ENCODE data around the gene FPR1.

FPR1 gene

DNA sequence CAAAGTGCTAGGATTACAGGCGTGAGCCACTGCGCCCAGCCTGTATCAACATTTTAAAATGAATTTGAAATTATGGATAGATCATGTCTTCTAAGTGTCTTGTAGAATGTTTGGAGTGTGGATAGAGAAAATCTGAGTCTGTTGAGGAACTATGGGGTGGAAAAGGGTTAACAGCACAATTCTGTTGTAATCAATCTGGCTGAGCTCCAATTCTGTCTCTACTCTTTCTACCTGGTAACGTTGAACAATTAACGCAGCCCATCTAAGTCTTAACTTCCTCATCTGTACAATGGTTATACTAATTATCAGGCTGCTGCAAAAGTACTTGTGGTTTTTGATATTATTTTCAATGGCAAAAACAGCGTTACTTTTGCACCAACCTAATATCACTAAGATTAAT lies 13.4 kb upstream of the FPR1 start:
- H3K4me3 ChIP-seq (ENCODE audit: low read depth, low read length) = no peak overlapping the region
- TF ChIP-seq, protein P1, sequence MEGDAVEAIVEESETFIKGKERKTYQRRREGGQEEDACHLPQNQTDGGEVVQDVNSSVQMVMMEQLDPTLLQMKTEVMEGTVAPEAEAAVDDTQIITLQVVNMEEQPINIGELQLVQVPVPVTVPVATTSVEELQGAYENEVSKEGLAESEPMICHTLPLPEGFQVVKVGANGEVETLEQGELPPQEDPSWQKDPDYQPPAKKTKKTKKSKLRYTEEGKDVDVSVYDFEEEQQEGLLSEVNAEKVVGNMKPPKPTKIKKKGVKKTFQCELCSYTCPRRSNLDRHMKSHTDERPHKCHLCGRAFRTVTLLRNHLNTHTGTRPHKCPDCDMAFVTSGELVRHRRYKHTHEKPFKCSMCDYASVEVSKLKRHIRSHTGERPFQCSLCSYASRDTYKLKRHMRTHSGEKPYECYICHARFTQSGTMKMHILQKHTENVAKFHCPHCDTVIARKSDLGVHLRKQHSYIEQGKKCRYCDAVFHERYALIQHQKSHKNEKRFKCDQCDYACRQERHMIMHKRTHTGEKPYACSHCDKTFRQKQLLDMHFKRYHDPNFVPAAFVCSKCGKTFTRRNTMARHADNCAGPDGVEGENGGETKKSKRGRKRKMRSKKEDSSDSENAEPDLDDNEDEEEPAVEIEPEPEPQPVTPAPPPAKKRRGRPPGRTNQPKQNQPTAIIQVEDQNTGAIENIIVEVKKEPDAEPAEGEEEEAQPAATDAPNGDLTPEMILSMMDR (IDR thresholded peaks at IDR 0.05; ENCODE audit: insufficient read depth, low read depth, low read length, missing control alignments) = no peak
- no peak for DNase-seq (ENCODE audit: low read depth)

DNA sequence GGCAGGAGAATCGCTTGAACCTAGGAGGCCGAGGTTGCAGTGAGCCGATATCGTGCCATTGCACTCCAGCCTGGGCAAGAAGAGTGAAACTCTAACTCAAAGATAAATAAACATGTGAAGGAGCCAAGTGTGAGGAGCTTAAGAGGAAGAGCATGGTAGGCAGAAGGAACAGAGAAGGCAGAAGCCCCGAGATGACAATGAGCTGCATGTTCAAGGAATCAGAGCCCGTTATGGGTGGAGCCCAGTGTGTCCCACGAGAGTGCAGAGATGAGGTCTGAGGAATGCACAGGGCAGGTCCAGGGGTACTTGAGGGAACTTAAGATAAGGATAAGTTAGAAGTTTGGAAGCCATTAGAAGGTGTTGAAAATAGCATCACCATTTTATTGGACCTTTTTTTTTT lies 10.0 kb upstream of the FPR1 start:
- no peak for DNase-seq (ENCODE audit: low read depth)
- H3K4me3 ChIP-seq (ENCODE audit: low read depth, low read length) = no peak overlapping the region
- TF ChIP-seq, protein P1 (IDR thresholded peaks at IDR 0.05; ENCODE audit: insufficient read depth, low read depth, low read length, missing control alignments) = no peak

DNA sequence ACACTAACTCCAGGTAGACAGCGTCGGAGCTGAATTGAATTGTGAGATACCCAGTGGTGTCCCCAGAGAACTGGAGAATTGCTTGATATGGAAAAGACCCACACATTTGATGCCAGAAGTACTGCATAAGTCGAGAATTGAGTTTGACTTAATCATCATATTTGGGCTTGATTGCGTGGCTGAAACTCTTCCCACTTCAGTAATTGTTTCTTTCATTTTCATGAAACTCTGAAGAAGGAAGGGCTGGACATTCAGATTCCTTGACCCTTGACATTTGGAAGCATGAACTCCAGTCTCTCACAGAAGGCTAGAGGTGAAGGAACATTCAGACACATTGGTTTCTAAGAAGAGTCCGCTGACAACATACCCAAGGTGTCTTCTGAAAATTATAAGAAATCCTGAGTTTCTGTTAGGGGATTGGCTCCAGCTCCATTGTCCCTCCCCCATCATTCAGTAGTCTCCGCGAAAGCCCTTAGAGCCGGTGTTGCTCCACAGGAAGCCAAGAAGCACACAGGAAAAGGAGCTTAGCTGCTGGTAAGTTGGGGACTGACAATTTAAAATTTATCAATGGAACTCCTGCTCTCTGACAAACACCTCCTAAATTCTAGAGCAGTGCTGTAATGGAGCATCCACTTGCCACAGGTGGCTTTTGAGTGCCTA lies 9.1 kb upstream of the FPR1 start, which contains the start of gene FPR2:
Gene FPR2 (plus strand): TSS at position 484 of the 660 bp plus-strand sequence. CDS start 7,479 bp downstream, outside the sequence.
- no peak within 1 kb of the TSS for H3K4me3 ChIP-seq (ENCODE audit: low read depth, low read length)
- TF ChIP-seq, protein P1 (IDR thresholded peaks at IDR 0.05; ENCODE audit: insufficient read depth, low read depth, low read length, missing control alignments) = no peak
- no peak for DNase-seq (ENCODE audit: low read depth)

- TF ChIP-seq, protein P1 (IDR thresholded peaks at IDR 0.05; ENCODE audit: insufficient read depth, low read depth, low read length, missing control alignments) = no peak
- DNase-seq (ENCODE audit: low read depth) = no peak
- no peak overlapping the region for H3K4me3 ChIP-seq (ENCODE audit: low read depth, low read length)
Observed at GRCh38 chr19:51755571-51755970, 3.9 kb upstream of the FPR1 start.

DNA sequence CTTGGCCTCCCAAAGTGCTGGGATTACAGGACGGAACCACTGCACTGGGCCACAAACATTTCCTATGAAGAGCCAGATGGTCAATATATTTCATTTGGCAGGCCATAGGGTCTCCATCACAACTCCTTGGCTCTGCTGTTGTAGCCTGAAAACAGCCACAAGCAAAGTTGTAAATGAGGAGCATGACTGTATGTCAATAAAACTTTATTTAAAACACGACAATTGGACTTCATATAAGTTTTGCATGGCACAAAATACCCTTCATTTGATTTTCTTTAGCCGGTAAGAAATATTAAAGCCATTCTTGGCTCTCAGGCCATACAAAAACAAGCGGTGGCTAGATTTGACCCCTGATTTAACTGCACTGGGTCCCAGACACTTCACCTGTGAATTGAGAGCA lies 3.1 kb upstream of the FPR1 start:
- TF ChIP-seq, protein P1 (IDR thresholded peaks at IDR 0.05; ENCODE audit: insufficient read depth, low read depth, low read length, missing control alignments) = no peak
- no peak overlapping the region for H3K4me3 ChIP-seq (ENCODE audit: low read depth, low read length)
- no peak for DNase-seq (ENCODE audit: low read depth)

- TF ChIP-seq, protein P1 (IDR thresholded peaks at IDR 0.05; ENCODE audit: insufficient read depth, low read depth, low read length, missing control alignments) = no peak
- no peak overlapping the region for H3K4me3 ChIP-seq (ENCODE audit: low read depth, low read length)
- no peak for DNase-seq (ENCODE audit: low read depth)
Observed at GRCh38 chr19:51754109-51754508, 2.4 kb upstream of the FPR1 start.

Data from GM12865 (cell line).